Erythroblast (primary cell): ENCODE data around the gene CSF3R.

Experiments
- DNase-seq, 2 experiments: peaks; one replicate each; lab custom pipeline; 2025; lab: John Stamatoyannopoulos, UW
- GATA1 ChIP-seq: IDR thresholded peaks from 2 replicates; pipeline ENCODE4 v1.6.1; 2011; ENCODE audit warnings: low read depth, mild to moderate bottlenecking, control low read depth, low read length, moderate library complexity
- POLR2A ChIP-seq: IDR thresholded peaks from 2 replicates; pipeline ENCODE4 v1.6.1; 2011; ENCODE audit warnings: mild to moderate bottlenecking, low read length

Gene CSF3R

GRCh38 chr1:36482724-36483388 lies at the start of gene CSF3R:
TSS of gene CSF3R (minus strand) at chr1:36482913. CDS start at chr1:36479496, 3,417 bp downstream.
- TF ChIP-seq GATA1: no peak
- no peak for TF ChIP-seq POLR2A
- no peak for DNase-seq

DNA sequence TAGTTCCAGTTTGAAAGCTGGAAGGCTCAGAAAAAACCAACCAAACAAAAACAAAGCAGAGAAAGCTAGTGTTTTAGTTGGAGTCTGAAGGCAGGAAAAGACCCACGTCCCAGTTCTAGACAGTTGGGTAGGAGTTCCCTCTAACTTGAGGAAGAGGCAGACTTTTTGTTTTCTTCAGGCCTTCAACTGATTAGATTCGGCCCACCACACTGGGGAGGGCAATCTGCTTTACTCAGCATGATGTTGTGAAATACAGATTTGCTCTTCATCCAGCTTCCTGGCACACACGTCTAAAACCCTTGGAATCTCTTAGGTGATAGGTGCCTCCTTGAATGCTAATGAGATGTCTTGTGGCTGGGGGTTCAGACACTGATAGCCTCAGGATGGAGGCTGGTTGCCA lies 49.1 kb upstream of the CSF3R start:
- DNase-seq: no peak
- no peak for TF ChIP-seq GATA1
- TF ChIP-seq POLR2A: no peak

GRCh38 chr1:36530791-36531190 lies 48.1 kb upstream of the CSF3R start:
- TF ChIP-seq POLR2A: no peak
- TF ChIP-seq GATA1: no peak
- no peak for DNase-seq

DNA sequence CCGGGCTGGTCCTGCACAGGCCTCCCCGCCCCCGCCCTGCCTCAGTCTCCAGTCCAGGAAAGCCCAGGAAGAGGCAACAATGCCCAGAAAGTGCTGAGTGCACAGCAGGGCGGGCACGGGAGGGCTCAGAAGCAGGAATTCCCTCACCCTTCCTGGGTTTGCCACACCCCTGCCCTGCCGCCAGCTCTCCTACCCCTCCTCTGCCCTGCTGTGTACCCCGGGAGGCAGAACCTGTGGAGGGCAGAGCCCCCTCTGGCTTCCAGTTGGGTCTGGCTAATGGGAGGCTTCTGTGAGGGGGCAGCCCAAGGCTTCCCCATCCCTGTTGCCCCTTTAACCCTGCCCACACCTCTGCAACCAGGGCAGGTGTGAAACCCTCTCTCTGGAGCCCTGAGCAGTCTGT lies 47.5 kb upstream of the CSF3R start:
- no peak for DNase-seq
- TF ChIP-seq POLR2A: no peak

DNA sequence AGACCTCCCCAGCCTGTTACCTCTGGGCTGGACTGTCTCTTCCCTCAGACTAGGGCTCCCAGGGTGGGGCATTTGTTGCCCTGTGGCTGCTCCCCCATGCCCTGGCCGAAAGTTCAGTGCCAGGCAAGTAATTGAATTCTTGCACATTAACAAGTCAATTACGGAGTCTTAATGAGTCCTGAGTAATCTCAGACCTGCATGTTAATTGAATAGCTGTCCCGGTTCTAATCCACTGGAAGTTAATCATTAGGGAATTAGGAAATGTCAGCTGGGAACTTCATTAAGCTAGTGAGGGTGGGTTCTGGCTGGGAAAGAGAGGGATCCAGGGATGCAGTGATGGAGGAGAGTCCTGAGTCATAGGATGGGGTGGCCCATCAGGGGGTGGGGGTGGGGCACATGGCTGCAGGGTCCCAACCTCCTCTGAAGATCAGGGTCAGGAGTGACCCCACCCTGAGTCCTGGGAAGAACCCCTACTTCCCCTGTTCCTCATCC lies 47.1 kb upstream of the CSF3R start:
- DNase-seq: no peak
- no peak for TF ChIP-seq POLR2A
- no peak for TF ChIP-seq GATA1

- TF ChIP-seq GATA1 (no peak), POLR2A (no peak)
- DNase-seq: no peak
These were observed 45.9 kb upstream of the CSF3R start for GRCh38 chr1:36528361-36529349.

- TF ChIP-seq POLR2A: no peak
- no peak for TF ChIP-seq GATA1
- no peak for DNase-seq
These were observed 42.5 kb upstream of the CSF3R start for GRCh38 chr1:36525166-36525565.

GRCh38 chr1:36524359-36525062 lies 41.8 kb upstream of the CSF3R start:
- TF ChIP-seq POLR2A: no peak
- no peak for TF ChIP-seq GATA1

DNA sequence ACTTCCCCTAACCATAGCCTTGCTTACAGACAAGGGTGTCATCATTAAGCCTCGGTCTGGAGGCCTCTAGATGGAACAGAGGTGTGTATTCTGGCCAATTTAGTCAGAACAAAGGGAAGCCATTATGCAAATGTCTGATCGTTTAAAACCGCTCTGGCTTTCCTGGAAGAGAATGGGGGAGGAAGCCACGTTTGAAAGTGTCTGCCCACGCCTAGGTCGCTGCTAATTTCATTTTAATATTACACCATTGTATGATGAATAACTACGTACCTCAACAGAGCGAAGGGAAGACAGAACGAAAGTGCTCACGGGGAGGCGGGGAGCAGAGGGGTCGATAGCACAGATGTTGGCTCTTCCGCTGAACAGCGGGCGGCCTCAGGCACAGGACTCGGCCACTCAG lies 41.1 kb upstream of the CSF3R start:
- TF ChIP-seq GATA1 (no peak), POLR2A (no peak)
- DNase-seq: no peak

More at GRCh38 chr1:36524359-36525062, 41.8 kb upstream of the CSF3R start:
- no peak for DNase-seq

GRCh38 chr1:36523230-36523495 lies 40.5 kb upstream of the CSF3R start:
- TF ChIP-seq POLR2A (no peak), GATA1 (no peak)
- no peak for DNase-seq

- DNase-seq: no peak
- TF ChIP-seq POLR2A: no peak
- TF ChIP-seq GATA1: no peak
These were observed 39.9 kb upstream of the CSF3R start for GRCh38 chr1:36522461-36523229.

DNA sequence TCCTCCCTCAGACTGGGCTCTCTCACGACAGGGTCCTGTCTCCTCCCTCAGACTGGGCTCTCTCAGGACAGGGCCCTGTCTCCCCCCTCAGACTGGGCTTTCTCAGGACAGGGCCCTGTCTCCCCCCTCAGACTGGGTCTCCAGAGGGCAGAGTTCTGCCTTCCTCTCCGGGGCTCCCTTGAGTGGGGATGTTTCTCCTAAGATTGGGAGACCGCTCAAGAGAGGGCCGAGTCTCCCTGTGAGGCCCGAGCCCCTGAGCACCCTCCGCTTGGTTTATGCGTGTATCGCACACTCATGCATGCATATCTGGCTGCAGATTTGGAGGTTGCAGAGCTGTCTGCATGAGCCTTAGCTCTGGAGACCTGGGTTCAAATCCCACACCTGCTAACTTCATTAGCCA lies 39.3 kb upstream of the CSF3R start:
- DNase-seq: no peak
- TF ChIP-seq POLR2A (no peak), GATA1 (no peak)

GRCh38 chr1:36520771-36521420 lies 38.2 kb upstream of the CSF3R start:
- TF ChIP-seq POLR2A (no peak), GATA1 (no peak)
- no peak for DNase-seq
